GM12878 (cell line): ENCODE measurements around the gene MAGEB6B. TPM values are rescaled to one million over a fixed set of nuclear protein-coding genes. Genes with fewer than 3 reads are reported as not detected.

ENCODE experiments used
- BCLAF1 ChIP-seq: fragments of 450-650 bp; IDR thresholded peaks from 2 replicates; pipeline ENCODE4 v1.6.1; 2017; ENCODE audit warnings: antibody characterized with exemption, mild to moderate bottlenecking, moderate library complexity
- CREB1 ChIP-seq: IDR thresholded peaks from 2 replicates; pipeline ENCODE4 v1.6.1; 2012; ENCODE audit warnings: low read depth, mild to moderate bottlenecking, inconsistent platforms
- CUX1 ChIP-seq: IDR thresholded peaks from 2 replicates; pipeline ENCODE4 v1.6.1; 2012; ENCODE audit warnings: improper control_type of control experiment, low read depth, low read length; ENCODE audit not compliant: insufficient replicate concordance
- FOS ChIP-seq: IDR thresholded peaks from 3 replicates; pipeline ENCODE4 v1.6.1; 2011; ENCODE audit warnings: borderline replicate concordance; ENCODE audit not compliant: insufficient read length; ENCODE audit errors: extremely low read depth
- KDM1A ChIP-seq: fragments of 200-600 bp; sonication (generic); IDR thresholded peaks from 2 replicates; pipeline ENCODE4 v1.6.1; 2016; ENCODE audit warnings: borderline replicate concordance
- MXI1 ChIP-seq: fragments of 150-350 bp; IDR thresholded peaks from 2 replicates; pipeline ENCODE4 v1.6.1; 2011; ENCODE audit warnings: low read depth, mild to moderate bottlenecking, inconsistent platforms, low read length, improper control_type of control experiment
- SREBF2 ChIP-seq: IDR thresholded peaks from 2 replicates; pipeline ENCODE4 v1.6.1; 2012; ENCODE audit warnings: mild to moderate bottlenecking, low read length
- YY1 ChIP-seq: IDR thresholded peaks from 2 replicates; pipeline ENCODE4 v1.6.1; 2011; ENCODE audit warnings: low read depth, mild to moderate bottlenecking, low read length
- ZBTB4 ChIP-seq: fragments of 450-650 bp; formaldehyde crosslinking; IDR thresholded peaks from 2 replicates; pipeline ENCODE4 v1.4.0; 2022; ENCODE audit warnings: mild to moderate bottlenecking, moderate library complexity
- ZNF592 ChIP-seq: fragments of 450-650 bp; IDR thresholded peaks from 2 replicates; pipeline ENCODE4 v1.6.1; 2017; ENCODE audit warnings: mild to moderate bottlenecking, moderate library complexity
- polyA plus RNA-seq, 11 experiments: library from polyadenylated mRNA; depleted of rRNA in 4 of 11; unstranded in 6 of 11; stranded (reverse) in 5 of 11; fragments of >200 nt; fragmentation: Nextera tagmentation in 4 of 11; fragmentation: Illumina TruSeq in 1 of 11; extraction: Ambion mirVana in 4 of 11; extraction: Trizol in 1 of 11; gene quantifications; 1 replicate in 1 of 11; 2 replicates in 10 of 11; pipeline versions ENCODE4 v1.2.1 to v1.2.3, GENCODE V29; 2011 to 2016; ENCODE audit warnings: inconsistent platforms in 2 of 11, missing spikeins in 2 of 11, low read depth in 1 of 11
- total RNA-seq, 4 experiments: library from RNA; depleted of rRNA in 3 of 4; stranded (reverse); fragments of >200 nt in 3 of 4; fragmentation: Illumina TruSeq in 1 of 4; extraction: Trizol in 1 of 4; gene quantifications; 2 replicates each; pipeline versions ENCODE4 v1.2.1 to v1.2.3, GENCODE V29; 2013 to 2021

Gene MAGEB6B
- total and polyA plus RNA-seq, 10 of the 15 experiments (the other 5 are each of a cell fraction or from before 2014, with no cell fraction given), result not detected

GRCh38 chrX:26160301-26160700 is at the start of gene MAGEB6B (continued):
- no peak for TF ChIP-seq BCLAF1
- no peak for TF ChIP-seq ZNF592
- TF ChIP-seq YY1, result no peak
- no peak for TF ChIP-seq KDM1A
- TF ChIP-seq FOS, result no peak
- no peak for TF ChIP-seq ZBTB4 (CRISPR knock-in tag)
- TF ChIP-seq CREB1, result no peak
- TF ChIP-seq MXI1, result no peak
- TF ChIP-seq CUX1, result no peak
- no peak for TF ChIP-seq SREBF2
